CD4-positive, alpha-beta T cell treated with Interleukin-17A for 1 hour (primary cell): ENCODE measurements around the gene RGS3.

Source experiments
- DNase-seq: peaks from one replicate; pipeline ENCODE4 v3.0.0-alpha.2; 2020

The RGS3 gene

DNA sequence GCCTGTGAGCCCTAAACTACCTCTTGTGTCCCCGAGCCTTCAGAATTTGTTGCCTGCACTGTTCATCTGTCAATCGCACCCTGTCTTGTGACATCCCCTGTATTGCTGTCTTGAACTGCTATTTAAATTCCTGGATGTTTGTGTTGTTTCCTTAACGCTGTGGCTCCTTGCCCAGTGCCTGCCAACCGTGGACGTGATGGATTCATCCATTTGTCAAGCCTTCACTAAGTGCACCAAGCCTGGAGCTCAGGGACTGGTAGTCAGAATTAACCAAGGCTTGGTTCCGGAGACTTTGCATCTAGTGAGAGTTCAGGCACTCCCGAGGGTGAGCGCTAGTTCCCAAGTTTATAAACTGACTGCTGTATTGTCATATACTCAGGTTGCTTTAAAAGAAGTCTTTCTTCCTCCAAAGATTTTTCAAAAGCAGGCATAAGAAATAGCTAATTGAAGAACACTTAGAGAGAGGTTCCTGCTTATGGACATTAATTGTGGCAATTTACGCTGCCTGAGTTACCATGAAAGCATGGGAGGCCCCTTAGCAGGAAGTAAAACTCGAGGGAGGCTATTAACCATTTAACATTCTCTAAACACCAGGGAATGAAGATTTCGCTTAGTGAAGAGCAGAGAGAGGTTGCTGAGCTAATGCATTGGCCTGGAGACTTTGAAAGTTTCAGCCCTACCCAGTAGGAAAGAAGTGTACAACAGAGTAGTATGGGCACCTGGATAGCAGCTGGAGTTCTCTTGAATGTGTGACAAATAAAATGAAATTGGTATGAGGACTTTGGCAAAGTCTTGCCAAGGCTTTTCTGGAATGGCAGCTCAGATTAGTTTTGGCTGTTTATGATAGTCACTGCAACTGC, 29.0 kb downstream of the RGS3 start:
- DNase-seq: no peak

GRCh38 chr9:113493203-113493520, 29.6 kb downstream of the RGS3 start:
- DNase-seq: no peak

- no peak for DNase-seq
These were observed 32.0 kb downstream of the RGS3 start for GRCh38 chr9:113495526-113495925.

GRCh38 chr9:113497051-113497450, 33.5 kb downstream of the RGS3 start:
- no peak for DNase-seq

DNA sequence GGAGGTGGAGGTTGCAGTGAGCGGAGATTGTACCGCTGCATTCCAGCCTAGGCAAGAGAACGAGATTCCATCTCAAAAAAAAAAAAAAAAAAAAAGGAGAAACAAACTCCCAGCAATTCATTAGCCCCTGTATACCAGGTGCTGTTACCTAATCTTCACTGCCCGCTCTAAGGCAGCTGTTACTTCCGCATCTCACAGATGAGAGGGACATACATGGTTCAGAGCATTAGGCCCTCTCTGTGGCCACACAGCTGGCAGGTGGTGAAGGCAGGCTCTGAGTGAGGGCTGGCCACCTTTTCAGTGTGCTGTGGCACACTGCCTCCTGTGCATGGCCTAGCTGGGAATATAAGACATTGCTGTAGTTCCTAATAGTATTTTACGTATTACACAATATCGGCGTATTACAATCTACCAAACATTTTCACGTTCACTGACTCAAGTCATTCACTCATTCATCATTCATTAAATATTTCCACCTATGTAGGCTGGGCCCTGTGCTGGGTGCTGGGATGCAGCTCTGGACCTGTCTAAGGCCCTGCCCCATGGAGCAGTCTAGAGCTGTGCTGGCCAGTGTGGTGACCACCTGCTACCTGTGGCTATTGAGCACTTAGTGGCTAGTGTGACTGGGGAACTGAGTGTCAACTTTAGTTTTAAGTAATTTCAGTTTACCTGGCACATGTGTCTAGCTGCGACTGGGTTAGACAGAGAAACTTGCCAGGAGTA, 35.8 kb downstream of the RGS3 start:
- DNase-seq: no peak

DNA sequence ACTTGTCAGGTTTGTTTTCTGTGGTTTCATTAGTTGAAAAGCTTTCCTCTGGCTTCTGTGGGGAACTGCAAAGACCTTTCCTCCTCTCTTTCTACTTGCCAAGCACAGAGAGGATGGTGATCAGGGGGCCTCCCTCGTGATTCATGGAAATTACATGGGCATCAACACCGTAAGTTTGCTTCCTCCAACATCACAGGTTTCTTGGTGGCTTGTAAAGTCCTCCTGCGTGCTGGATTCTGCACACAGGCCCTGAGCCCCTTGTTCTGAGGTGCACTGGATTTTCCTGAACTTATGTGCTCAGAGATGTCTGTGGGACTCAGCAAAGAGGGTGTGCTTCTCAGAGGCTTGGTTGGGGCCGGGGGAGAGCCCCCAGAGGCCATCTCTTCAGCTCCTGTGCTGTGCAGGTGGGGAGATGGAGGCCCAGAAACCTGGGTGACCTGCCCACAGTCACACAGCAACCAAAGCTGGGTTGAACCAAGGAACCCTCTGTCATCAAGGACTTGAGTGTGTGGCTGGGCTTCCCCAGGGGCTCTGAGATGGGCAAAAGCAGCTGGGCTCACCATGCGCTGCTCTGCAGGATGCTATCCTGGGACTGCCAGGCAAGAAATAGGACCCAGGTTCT, 36.5 kb downstream of the RGS3 start:
- DNase-seq: no peak

- no peak for DNase-seq
These were observed 37.7 kb downstream of the RGS3 start for GRCh38 chr9:113501129-113501686.

GRCh38 chr9:113501852-113502251, 38.3 kb downstream of the RGS3 start:
- DNase-seq: no peak

DNA sequence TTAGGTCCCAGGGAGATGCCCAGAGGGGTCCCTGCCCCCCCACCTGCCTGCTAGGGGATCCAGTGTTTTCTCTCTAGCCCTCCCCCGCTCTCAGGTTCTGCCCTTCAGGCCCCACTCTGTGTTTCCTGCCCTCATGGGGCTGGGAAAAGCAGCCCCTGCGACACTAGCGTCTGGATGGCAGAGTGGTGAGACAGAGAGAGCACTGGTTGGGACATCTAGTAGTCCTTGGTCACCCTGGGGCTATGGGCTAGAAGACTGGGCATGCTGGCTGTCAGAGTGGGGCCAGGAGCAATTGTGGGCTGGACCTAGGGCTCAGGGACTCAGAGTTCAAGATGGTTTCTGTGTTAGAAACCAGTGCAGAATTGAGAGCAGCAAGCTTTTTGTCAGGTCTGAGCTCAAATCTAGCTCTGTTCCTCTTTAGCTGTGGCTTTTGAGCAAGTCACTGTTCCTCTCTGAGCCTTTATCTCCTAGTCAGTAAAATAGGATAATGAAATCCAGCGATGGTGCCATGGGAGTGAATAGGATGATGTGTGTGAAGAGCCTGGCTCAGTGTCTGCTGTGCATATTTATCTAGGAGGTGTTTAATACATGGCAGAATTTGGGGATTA, 39.0 kb downstream of the RGS3 start:
- no peak for DNase-seq

- no peak for DNase-seq
These were observed 39.6 kb downstream of the RGS3 start for GRCh38 chr9:113503131-113503541.

GRCh38 chr9:113503613-113504211, 40.2 kb downstream of the RGS3 start:
- DNase-seq: no peak

DNA sequence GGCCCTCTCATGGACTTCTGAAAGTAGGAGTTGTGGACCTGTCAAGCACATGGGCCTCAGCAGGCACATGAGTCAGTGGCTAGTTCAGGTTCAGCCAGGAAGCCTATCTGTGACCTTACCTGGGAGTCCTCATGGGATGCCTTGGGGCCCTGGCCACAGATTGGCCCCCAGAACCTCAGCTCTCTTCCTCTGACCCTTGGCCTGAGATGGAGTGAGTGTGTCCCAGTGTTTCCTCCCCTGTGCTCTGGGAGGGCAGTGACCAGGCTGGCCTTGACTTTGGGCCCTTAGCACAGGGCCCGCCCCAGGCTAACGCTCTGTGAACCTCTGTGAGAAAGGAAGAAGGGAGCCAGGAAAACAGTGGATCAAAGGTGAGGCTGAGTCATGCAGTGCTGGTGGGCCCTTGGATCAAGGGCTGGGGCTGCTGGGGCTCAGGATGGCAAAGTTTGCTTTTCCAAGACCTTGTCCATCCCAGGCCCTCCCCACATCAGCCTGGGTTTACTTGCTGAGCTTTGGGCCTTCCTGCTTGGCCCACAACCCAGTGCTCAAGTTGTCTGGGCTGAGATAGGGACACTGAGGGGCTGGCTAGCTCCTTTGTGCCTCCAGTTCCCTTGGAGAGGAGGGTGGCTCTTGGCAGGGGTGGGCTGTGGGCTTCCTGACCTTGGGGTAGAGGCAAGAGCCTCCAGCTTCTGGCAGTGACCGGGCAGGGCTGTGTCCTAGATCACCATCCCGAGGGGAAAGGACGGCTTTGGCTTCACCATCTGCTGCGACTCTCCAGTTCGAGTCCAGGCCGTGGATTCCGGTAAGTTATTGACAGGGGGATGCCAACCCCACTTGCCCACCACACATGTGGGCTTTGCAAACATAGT, 41.4 kb downstream of the RGS3 start:
- DNase-seq: no peak

DNA sequence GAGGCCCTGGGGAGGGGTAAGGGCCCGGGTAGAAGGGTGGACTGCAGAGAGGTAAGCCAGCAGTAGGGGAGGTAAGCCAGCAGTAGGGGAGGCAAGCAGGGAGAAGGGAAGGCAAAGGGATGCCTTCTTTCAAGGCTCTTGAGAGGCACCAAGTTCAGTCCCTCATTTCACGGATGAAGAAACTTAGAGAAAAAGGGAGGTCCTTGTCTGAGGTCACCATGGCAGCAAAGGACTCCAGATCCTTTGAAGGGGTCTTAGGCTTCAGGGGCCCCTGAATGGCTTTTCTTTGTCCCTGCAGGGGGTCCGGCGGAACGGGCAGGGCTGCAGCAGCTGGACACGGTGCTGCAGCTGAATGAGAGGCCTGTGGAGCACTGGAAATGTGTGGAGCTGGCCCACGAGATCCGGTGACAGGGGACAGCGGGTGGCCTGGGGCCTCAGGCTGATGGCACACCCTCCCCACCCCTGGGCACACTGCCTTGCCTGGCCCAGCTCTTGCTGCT, 42.6 kb downstream of the RGS3 start:
- DNase-seq: no peak

GRCh38 chr9:113507256-113507655, 43.7 kb downstream of the RGS3 start:
- DNase-seq: no peak

- DNase-seq: no peak
These were observed 44.7 kb downstream of the RGS3 start for GRCh38 chr9:113508111-113508749.

DNA sequence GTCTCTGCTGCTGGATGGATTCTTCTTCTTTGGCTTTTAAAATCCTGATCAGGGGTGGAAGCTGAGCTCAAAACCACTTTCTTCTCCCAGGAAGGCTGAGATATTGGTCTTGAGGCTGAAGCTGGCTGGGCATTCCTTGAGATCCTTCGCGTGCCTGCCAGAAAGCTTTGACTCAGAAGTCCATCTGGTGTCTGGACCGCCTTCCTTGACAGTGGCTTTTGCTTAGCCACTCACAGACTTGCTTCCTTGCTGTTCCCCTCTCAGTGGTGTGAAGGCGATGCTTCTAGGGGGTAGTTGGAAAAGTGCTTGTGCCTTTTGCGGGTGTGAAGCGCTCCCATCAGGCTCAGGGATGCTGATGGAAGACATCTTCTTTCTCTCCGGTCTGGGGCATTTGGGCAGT, 45.9 kb downstream of the RGS3 start:
- no peak for DNase-seq

DNA sequence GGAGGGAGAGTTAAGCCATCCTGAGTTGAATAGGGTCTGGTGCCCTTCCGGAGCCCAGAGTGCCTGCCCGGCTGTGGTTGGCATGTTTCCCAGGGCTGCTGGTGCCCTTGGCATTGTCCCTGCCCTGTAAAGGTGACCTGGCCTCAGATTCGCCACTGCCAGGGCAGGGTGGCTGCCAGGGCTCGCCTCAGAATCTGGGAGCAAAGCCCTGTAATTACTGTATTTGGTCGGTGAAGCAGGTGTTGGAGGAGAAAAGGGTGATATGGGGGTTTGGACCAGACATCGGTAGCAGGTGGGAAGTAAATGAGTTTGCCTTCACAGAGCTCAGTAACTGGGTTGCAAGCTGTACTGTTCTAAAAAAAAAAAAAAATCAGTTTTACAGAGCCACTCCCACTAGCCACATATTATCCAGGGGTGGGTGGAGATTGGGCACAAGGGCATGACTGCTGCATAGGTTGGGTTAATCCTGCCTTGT, 47.6 kb downstream of the RGS3 start:
- no peak for DNase-seq

- peak; percentile 83 for DNase-seq
These were observed 48.6 kb downstream of the RGS3 start for GRCh38 chr9:113511856-113512761.

DNA sequence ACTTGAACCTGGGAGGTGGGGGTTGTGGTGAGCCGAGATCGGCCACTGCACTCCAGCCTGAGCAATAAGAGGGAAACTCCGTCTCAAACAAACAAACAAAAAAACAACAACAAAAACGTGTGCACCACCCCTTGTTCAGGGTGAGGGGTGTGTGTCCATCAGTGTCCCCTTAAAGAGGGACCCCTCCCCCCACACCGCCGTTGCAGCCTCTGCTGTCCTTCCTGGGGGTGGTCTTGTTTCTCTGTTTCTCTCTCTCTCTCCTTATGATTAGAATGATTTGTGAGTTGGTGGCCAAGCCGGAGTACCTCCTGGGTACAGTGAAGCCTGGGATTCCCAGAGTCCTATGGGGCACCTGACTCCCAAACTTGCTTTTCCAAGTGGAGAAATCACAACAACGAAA, 49.6 kb downstream of the RGS3 start:
- no peak for DNase-seq

DNA sequence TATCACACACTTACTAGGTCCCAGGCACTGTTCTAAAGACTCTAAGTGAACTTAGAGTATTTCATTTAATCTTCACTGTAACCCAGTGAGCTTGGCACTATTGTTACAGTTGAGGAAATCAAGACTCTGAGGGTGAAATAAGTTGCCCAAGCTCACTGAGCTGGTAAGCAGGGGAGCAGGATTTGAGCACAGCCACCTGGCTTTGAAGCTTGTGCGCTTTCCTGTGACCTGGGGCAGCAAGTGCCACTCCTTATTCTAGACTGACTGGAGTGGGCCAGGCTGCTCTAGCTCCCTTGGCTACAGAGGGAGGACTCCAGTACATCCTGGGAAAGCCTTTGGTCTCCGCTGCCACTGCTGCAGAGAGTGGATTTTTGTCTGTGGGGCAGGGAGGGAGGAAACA, 50.0 kb downstream of the RGS3 start:
- DNase-seq: no peak
